Endothelial cell of umbilical vein (primary cell): ENCODE data around the gene NUDT21. TPM values are rescaled to one million over a fixed set of nuclear protein-coding genes. Genes with fewer than 3 reads are reported as not detected.

Source experiments
- BruUV-seq: library from RNA; stranded (reverse); fragments of 400-500 nt; replicated peaks from 2 replicates; lab custom pipeline; 2021; lab: Mats Ljungman, UMichigan
- CTCF ChIA-PET: fragments of 300-600, 350-600 bp; sonication (Branson Sonifier 250); formaldehyde crosslinking; loops from one replicate; lab custom pipeline; 2021; ENCODE audit warnings: antibody characterized with exemption, inconsistent platforms; lab: Charles Lee
- POLR2A ChIA-PET: fragments of 300-600, 350-600 bp; sonication (Branson Sonifier 250); formaldehyde crosslinking; loops from one replicate; lab custom pipeline; 2021; ENCODE audit warnings: antibody characterized with exemption, inconsistent platforms; lab: Charles Lee
- DNase-seq: peaks from one replicate; pipeline ENCODE4 v3.0.0-alpha.2; 2011; ENCODE audit warnings: low read depth, low spot score
- FAIRE-seq: peaks from 2 replicates; lab custom pipeline; 2011; peaks lifted over from hg19 to GRCh38; lab: Jason Lieb, UNC
- H2AFZ ChIP-seq: 2 replicates; pipeline ENCODE4 v1.6.0; 2012; ENCODE audit warnings: low read depth, low read length, control low read depth, inconsistent platforms
- H3K27ac ChIP-seq: 2 replicates; pipeline ENCODE4 v1.5.1; 2011; ENCODE audit warnings: low read depth, mild to moderate bottlenecking, control low read depth, low read length, moderate library complexity; ENCODE audit not compliant: insufficient read depth
- H3K27me3 ChIP-seq, 2 experiments: 2 replicates each; pipeline versions ENCODE4 v1.6.0 to v1.6.1; 2011; ENCODE audit warnings: low read length in 2 of 2, mixed read lengths in 1 of 2; ENCODE audit not compliant: control insufficient read depth in 2 of 2, insufficient read depth in 2 of 2
- H3K36me3 ChIP-seq, 2 experiments: 2 replicates in 1 of 2; 3 replicates in 1 of 2; pipeline ENCODE4 v1.5.1; 2011; ENCODE audit warnings: low read length in 2 of 2, mild to moderate bottlenecking in 1 of 2, moderate library complexity in 1 of 2; ENCODE audit not compliant: control insufficient read depth in 2 of 2, insufficient read depth in 2 of 2; ENCODE audit errors: extremely low read depth in 1 of 2
- H3K4me1 ChIP-seq: 3 replicates; pipeline ENCODE4 v1.5.1; 2011; ENCODE audit warnings: mild to moderate bottlenecking, low read length; ENCODE audit not compliant: control insufficient read depth, insufficient read depth; ENCODE audit errors: extremely low read depth
- H3K4me2 ChIP-seq: 2 replicates; pipeline ENCODE4 v1.6.1; 2011; ENCODE audit warnings: low read length, control low read depth, mixed read lengths; ENCODE audit not compliant: insufficient read depth
- H3K4me3 ChIP-seq, 3 experiments: fragments of 200-600 bp in 1 of 3; sonication (generic), shearing (Covaris generic) in 1 of 3; replicated peaks in 1 of 3; 2 replicates each; pipeline ENCODE4 v1.5.1; 2011 to 2016; ENCODE audit warnings: control low read depth in 3 of 3, low read length in 3 of 3, mild to moderate bottlenecking in 2 of 3, inconsistent platforms in 1 of 3, low read depth in 1 of 3, moderate library complexity in 1 of 3; ENCODE audit not compliant: insufficient read depth in 1 of 3
- H3K79me2 ChIP-seq: 2 replicates; pipeline ENCODE4 v1.6.0; 2012; ENCODE audit warnings: low read length, inconsistent platforms; ENCODE audit not compliant: control insufficient read depth, insufficient read depth
- H3K9ac ChIP-seq: replicated peaks from 2 replicates; pipeline ENCODE3; 2011; ENCODE audit warnings: low read length, control low read depth; ENCODE audit not compliant: insufficient read depth; ENCODE audit errors: extremely low read depth
- H3K9me1 ChIP-seq: replicated peaks from 3 replicates; pipeline ENCODE4 v1.6.0; 2011; ENCODE audit warnings: mild to moderate bottlenecking, low read length; ENCODE audit not compliant: control insufficient read depth, insufficient read depth; ENCODE audit errors: extremely low read depth
- H3K9me3 ChIP-seq: replicated peaks from 2 replicates; pipeline ENCODE4 v1.5.1; 2012; ENCODE audit warnings: low read length, inconsistent platforms; ENCODE audit not compliant: control insufficient read depth, insufficient read depth
- H4K20me1 ChIP-seq: replicated peaks from 2 replicates; pipeline ENCODE3; 2011; ENCODE audit warnings: mild to moderate bottlenecking, low read length; ENCODE audit not compliant: control insufficient read depth, insufficient read depth; ENCODE audit errors: extremely low read depth
- CTCF ChIP-seq, 2 donors: IDR thresholded peaks; 1 replicate in 1 of 2; 2 replicates in 1 of 2; pipeline ENCODE4 v1.5.1; 2011; ENCODE audit warnings: low read length in 2 of 2, mild to moderate bottlenecking in 2 of 2, moderate library complexity in 2 of 2, control low read depth in 1 of 2, inconsistent platforms in 1 of 2, low read depth in 1 of 2; ENCODE audit not compliant: insufficient read depth in 1 of 2; ENCODE audit errors: extremely low read depth in 1 of 2
- EZH2 ChIP-seq: IDR thresholded peaks from 2 replicates; pipeline ENCODE4 v1.6.1; 2012; ENCODE audit warnings: borderline replicate concordance, low read depth, mild to moderate bottlenecking, moderate library complexity, low read length, inconsistent platforms; ENCODE audit not compliant: severe bottlenecking
- FOS ChIP-seq: IDR thresholded peaks from 2 replicates; pipeline ENCODE4 v1.6.1; 2011; ENCODE audit warnings: mild to moderate bottlenecking, low read length, moderate library complexity, borderline replicate concordance; ENCODE audit not compliant: insufficient read depth
- JUN ChIP-seq: IDR thresholded peaks from 2 replicates; pipeline ENCODE4 v1.6.1; 2011; ENCODE audit warnings: borderline replicate concordance, low read depth; ENCODE audit not compliant: insufficient read length, insufficient read depth
- MAX ChIP-seq: IDR thresholded peaks from 2 replicates; pipeline ENCODE4 v1.6.1; 2011; ENCODE audit not compliant: insufficient read depth, insufficient read length
- MYC ChIP-seq: IDR thresholded peaks from one replicate; pipeline ENCODE4 v1.6.1; 2011; ENCODE audit warnings: mild to moderate bottlenecking, low read depth, low read length
- POLR2A ChIP-seq: IDR thresholded peaks from 2 replicates; pipeline ENCODE4 v1.6.1; 2012; ENCODE audit warnings: low read depth, mild to moderate bottlenecking, control low read depth, low read length
- POLR2AphosphoS5 ChIP-seq: IDR thresholded peaks from 2 replicates; pipeline ENCODE4 v1.6.1; 2012; ENCODE audit warnings: low read depth, mild to moderate bottlenecking, control low read depth, low read length, moderate library complexity; ENCODE audit not compliant: insufficient read depth
- dilution Hi-C: fragments of 300-500 bp; cut with MboI; formaldehyde crosslinking; loops from one replicate; pipeline ENCODE4 v1.15.0; 2019; ENCODE audit warnings: low sequenced_read_pairs; ENCODE audit not compliant: extremely low pct_ligation_motif_present
- intact Hi-C: fragments of 100-400 bp; cut with micrococcal nuclease; formaldehyde crosslinking; loops from one replicate; pipeline ENCODE4 v1.10.0; 2022
- polyA plus RNA-seq, 4 experiments: library from polyadenylated mRNA; depleted of rRNA in 3 of 4; stranded (reverse) in 3 of 4; unstranded in 1 of 4; fragments of >200 nt; gene quantifications; 2 replicates each; pipeline versions ENCODE4 v1.2.1 to v1.2.3, GENCODE V29; 2011 to 2012; ENCODE audit warnings: missing spikeins in 1 of 4
- total RNA-seq: library from RNA; stranded (reverse); gene quantifications from 2 replicates; pipeline ENCODE4 v1.2.3, GENCODE V29; 2021

Gene NUDT21
- total and polyA plus RNA-seq, 2 donors (not counting 3 experiments of a cell fraction or from before 2014, with no cell fraction given): 56.4 to 158 TPM

GRCh38 chr16:56389554-56389953 is 61.6 kb downstream of the NUDT21 start:
- H3K4me1 ChIP-seq: no peaks in the 10 kb centered on the region
- POLR2A ChIA-PET: no interaction called here
- dilution Hi-C loops: no loop called here
- no peak overlapping the region for H2AFZ ChIP-seq
- no peaks in the 10 kb centered on the region for H3K79me2 ChIP-seq
- peaks cover 0 to 17% of the 10 kb centered on the region in 2 experiments for H3K36me3 ChIP-seq
- no peaks in the 10 kb centered on the region for H3K9me1 ChIP-seq
- no peak overlapping the region for H3K4me3 ChIP-seq
- TF ChIP-seq FOS: no peak
- TF ChIP-seq MAX: no peak
- no peak for TF ChIP-seq JUN
- no peak for TF ChIP-seq POLR2AphosphoS5
- no peak for TF ChIP-seq EZH2
- TF ChIP-seq POLR2A: no peak
- no peak for TF ChIP-seq MYC
- intact Hi-C loops: no loop called here
- no TSS peak for BruUV-seq
- no peaks in the 10 kb centered on the region for H3K27me3 ChIP-seq
- no peak overlapping the region for H3K4me2 ChIP-seq
- H3K9ac ChIP-seq: no peak overlapping the region
- H3K9me3 ChIP-seq: no peaks in the 10 kb centered on the region
- FAIRE-seq (no peak), DNase-seq (no peak)
- no peak overlapping the region for H3K27ac ChIP-seq
- no peaks in the 10 kb centered on the region for H4K20me1 ChIP-seq
- CTCF ChIA-PET: interaction anchor here (0.8 kb wide), 1 partner anchor 12 kb away, joined by 3 read pairs; no protein-coding TSS in a partner anchor

- H3K36me3 ChIP-seq: peaks cover 3 to 23% of the 10 kb centered on the region in 2 experiments
- CTCF ChIA-PET: no interaction called here
- DNase-seq (no peak), FAIRE-seq (no peak)
- POLR2A ChIA-PET: no interaction called here
- H3K79me2 ChIP-seq: no peaks in the 10 kb centered on the region
- no peak overlapping the region for H3K27ac ChIP-seq
- no peak overlapping the region for H3K4me3 ChIP-seq
- no peak overlapping the region for H3K9ac ChIP-seq
- no peaks in the 10 kb centered on the region for H3K9me1 ChIP-seq
- H4K20me1 ChIP-seq: no peaks in the 10 kb centered on the region
- dilution Hi-C loops: no loop called here
- no peak overlapping the region for H2AFZ ChIP-seq
- no TSS peak for BruUV-seq
- H3K4me2 ChIP-seq: no peak overlapping the region
- H3K9me3 ChIP-seq: no peaks in the 10 kb centered on the region
- intact Hi-C loops: no loop called here
- H3K27me3 ChIP-seq: no peaks in the 10 kb centered on the region
- H3K4me1 ChIP-seq: no peaks in the 10 kb centered on the region
- TF ChIP-seq MAX: no peak
- no peak for TF ChIP-seq POLR2A
- TF ChIP-seq CTCF (IDR thresholded peaks at IDR 0.05; ENCODE audit: extremely low read depth in 1 of 2, insufficient read depth in 1 of 2, low read depth in 1 of 2, low read length in 2 of 2): no peak
Measured at GRCh38 chr16:56388209-56388608, 62.9 kb downstream of the NUDT21 start.
